Lower leg skin (tissue), 4 donors: Measurements from ENCODE around the gene LYRM7. TPM values are rescaled to one million over a fixed set of nuclear protein-coding genes. Genes with fewer than 3 reads are reported as not detected.

Source experiments
- DNase-seq, 2 donors: peaks; one replicate each; pipeline ENCODE4 v3.0.0-alpha.2; 2019; ENCODE audit warnings: low spot score in 2 of 2
- H3K4me3 ChIP-seq: fragments of 200-600 bp; sonication (generic); 2 replicates; pipeline ENCODE4 v1.5.1; 2017; ENCODE audit warnings: mild to moderate bottlenecking, low read depth; ENCODE audit not compliant: poor library complexity, severe bottlenecking
- CTCF ChIP-seq, 3 donors: fragments of 450-650 bp; IDR thresholded peaks; one replicate each; pipeline ENCODE4 v1.5.1; 2016; ENCODE audit warnings: antibody characterized with exemption in 3 of 3, mild to moderate bottlenecking in 3 of 3, moderate library complexity in 2 of 3
- POLR2A ChIP-seq, 2 donors: fragments of 450-650 bp; IDR thresholded peaks; one replicate each; pipeline ENCODE4 v1.6.1; 2016 to 2017; ENCODE audit warnings: antibody characterized with exemption in 2 of 2, mild to moderate bottlenecking in 1 of 2, moderate library complexity in 1 of 2
- WGBS, 2 donors: methylation state at CpG; one replicate each; pipeline ENCODE4 v1.1.5; 2018; 5-methylcytosine and 5-hydroxymethylcytosine counted together
- intact Hi-C: fragments of 100-400 bp; cut with DNase I; formaldehyde crosslinking; loops from one replicate; pipeline ENCODE4 v1.15.0; 2023; ENCODE audit warnings: low total_unique reads
- total RNA-seq, 4 donors: library from RNA; depleted of rRNA; stranded (reverse); fragments of >200 nt; gene quantifications; one replicate each; pipeline ENCODE4 v1.1.0, GENCODE V29; 2016

LYRM7 gene
- total RNA-seq, 4 donors from 2014 or later: 4.1 to 15.7 (median 5.8) TPM

DNA sequence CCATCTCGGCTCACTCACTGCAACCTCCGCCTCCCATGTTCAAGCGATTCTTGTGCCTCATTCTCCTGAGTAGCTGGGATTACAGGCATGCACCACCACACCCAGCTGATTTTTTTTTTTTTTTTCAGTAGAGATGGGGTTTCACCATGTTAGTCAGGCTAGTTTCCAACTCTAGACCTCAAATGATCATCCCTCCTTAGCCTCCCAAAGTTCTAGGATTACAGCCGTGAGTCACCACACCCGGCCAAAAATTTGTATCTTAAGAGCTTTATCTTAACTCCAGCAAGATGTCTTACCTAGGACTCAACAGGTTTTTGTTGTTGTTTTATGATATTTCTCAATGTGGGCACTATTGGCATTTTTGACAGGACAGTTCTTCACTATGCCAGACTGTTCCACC, 27.9 kb downstream of the LYRM7 start:
- H3K4me3 ChIP-seq: no peak overlapping the region
- intact Hi-C loops: no loop called here
- DNase-seq: no peak
- WGBS, 2 donors: 88 to 96% methylated on average over 5 of the region's 5 CpGs
- TF ChIP-seq POLR2A (IDR thresholded peaks at IDR 0.05) (no peak), CTCF (IDR thresholded peaks at IDR 0.05) (no peak)

DNA sequence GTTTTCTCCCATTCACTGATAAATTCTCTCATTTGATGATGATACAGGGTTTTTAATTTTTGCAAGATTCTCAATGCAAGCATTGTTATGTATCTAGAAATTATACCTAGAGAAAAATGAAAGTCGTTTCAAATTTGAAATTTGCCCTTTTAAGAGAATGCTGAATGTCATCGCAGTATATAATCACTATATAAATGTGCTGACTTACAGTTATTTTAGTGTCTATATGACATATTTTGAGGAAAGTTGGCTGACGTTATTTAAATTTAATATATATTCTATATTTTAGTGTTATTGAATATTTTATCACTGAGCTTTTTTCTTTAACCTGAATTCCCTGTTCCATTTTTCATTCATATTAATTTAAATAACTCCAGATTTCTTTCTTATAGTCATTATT, 29.8 kb downstream of the LYRM7 start:
- TF ChIP-seq POLR2A (IDR thresholded peaks at IDR 0.05) (no peak), CTCF (IDR thresholded peaks at IDR 0.05) (no peak)
- WGBS, 2 donors: 91 to 95% methylated on average over 3 of the region's 3 CpGs

DNA sequence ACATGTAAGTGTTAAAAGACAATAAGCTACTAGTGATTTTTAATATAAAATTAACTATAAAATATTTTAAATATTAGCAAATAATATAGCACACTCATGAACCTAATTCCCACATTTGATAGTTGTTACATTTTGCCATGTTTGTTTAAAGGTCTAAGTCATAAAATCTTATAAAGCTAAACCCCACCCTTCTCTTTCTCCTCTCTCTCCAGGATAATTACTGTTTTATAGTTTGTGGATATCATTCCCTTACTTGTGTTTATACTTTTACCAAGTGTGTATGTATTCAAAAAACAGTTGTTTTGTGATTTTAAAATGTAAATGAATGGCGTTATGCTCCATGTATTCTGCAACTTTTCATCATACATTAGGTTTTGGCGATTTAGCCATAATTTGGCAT, 34.2 kb downstream of the LYRM7 start:
- H3K4me3 ChIP-seq: no peak overlapping the region
- intact Hi-C loops: no loop called here
- no peak for TF ChIP-seq CTCF (IDR thresholded peaks at IDR 0.05)
- no peak for TF ChIP-seq POLR2A (IDR thresholded peaks at IDR 0.05)
- DNase-seq: no peak
- 85 to 89% methylated on average over 2 of the region's 2 CpGs for WGBS, 2 donors

More for the DNA sequence above, 29.8 kb downstream of the LYRM7 start:
- intact Hi-C loops: no loop called here
- no peak overlapping the region for H3K4me3 ChIP-seq
- no peak for DNase-seq

DNA sequence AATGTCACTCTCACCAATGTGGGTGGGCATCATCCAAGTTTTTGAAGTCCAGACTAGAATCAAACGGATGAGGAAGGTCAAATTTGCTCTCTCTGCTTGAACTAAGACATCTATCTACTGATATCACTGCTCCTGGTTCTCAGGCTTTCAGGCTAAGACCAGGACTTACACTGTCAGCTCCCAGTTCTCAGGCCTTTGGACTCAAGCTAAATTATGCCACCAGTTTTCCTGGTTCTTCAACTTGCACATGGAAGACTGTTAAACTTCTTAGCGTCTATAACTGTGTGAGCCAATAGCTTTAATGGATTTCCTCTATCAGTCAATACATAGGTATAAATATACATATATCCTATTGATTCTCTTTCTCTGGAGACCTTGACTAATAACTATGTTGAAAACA, 35.3 kb downstream of the LYRM7 start:
- WGBS, 2 donors: 94 to 97% methylated on average over 2 of the region's 2 CpGs

DNA sequence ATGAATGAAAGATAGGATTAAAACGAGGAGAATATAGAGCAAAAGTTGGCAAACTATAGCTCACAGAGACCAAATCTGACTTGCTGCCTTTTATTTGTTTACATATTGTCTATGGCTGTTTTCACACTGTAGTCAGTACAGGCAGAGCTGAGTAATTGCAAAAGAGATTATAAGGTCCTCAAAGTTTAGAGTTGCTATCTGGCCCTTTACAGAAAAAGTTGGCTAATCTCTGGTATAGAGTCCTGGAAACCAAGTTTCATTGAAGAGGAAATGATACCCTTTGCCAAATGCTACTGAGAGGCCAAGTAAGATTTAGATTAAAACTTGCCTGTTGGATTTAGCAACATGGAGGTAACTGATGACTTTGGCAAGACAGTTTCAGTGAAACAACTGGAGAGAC, 36.0 kb downstream of the LYRM7 start:
- 71 to 81% methylated on average over 1 of the region's 1 CpG for WGBS, 2 donors
- TF ChIP-seq CTCF (IDR thresholded peaks at IDR 0.05): no peak
- TF ChIP-seq POLR2A (IDR thresholded peaks at IDR 0.05): no peak
- no peak for DNase-seq
- H3K4me3 ChIP-seq: no peak overlapping the region
- intact Hi-C loops: no loop called here

More for the DNA sequence above, 35.3 kb downstream of the LYRM7 start:
- no peak for DNase-seq
- H3K4me3 ChIP-seq: no peak overlapping the region
- intact Hi-C loops: no loop called here
- TF ChIP-seq POLR2A (IDR thresholded peaks at IDR 0.05): no peak
- TF ChIP-seq CTCF (IDR thresholded peaks at IDR 0.05): no peak

DNA sequence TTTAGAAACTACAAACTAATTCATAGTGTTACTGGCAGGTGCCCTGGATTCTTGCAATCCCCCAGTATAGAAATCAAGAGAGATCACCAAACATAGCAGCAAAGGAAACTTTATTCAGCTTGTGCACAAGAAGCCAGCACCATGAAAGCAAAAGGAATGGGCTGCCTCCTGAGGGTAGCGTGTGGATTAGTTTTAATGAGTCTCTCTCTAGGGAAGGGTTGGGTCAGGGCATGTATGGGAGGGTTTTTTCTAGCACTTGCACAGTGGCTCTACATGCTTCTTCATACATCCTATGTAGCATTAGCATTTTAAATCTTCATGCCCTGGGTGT, 38.4 kb downstream of the LYRM7 start:
- TF ChIP-seq CTCF (IDR thresholded peaks at IDR 0.05): no peak
- TF ChIP-seq POLR2A (IDR thresholded peaks at IDR 0.05): no peak
- H3K4me3 ChIP-seq: no peak overlapping the region
- intact Hi-C loops: no loop called here
- DNase-seq: no peak
- 81 to 87% methylated on average over 1 of the region's 1 CpG for WGBS, 2 donors
